HG02840 (cell line): ENCODE results near the gene ATMIN.

Experiments
- ATAC-seq: cut with Tn5 transposase; IDR thresholded peaks from one replicate; pipeline ENCODE4 v1.9.1; 2021; ENCODE audit warnings: mild to moderate bottlenecking, moderate library complexity, moderate number of reproducible peaks; ENCODE audit not compliant: unreplicated experiment, low FRiP score

ATMIN gene

DNA sequence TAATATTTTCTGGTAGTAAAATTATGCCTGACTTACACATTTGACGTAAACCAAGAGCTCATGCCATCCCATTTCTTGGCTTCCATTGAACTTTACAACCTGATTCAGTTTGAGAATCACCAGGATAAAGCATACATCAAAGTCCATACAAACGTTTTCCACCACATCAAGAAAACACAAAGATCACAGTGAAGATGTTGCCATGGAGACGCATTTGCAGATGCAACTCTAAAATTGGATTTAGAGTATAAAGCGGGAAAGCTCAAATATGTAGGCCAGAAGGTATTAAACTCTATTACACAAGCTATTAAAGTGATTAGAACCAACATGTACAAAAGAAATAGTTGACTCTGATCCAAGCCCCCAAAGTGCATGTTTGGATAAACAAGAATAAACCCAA is 31.0 kb downstream of the ATMIN start:
- no peak for ATAC-seq

DNA sequence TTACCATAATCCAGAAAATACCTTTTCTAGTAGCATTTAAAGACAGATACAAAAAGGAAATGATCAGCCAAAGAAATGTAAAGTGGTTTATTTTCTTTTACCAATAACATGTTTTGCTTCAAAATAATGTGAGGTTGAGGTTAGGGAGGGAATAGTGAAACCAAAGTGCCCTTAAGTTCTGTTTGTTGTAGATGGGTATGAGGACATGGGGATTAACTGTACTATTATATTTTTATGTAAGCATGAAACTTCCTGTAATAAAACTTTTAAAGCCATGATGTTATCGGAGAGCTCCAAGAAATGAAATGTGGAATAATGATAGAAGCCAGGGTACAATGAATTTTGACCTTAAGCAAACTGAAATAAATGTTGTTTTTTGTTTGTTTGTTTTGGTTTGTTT is 31.5 kb downstream of the ATMIN start:
- no peak for ATAC-seq

DNA sequence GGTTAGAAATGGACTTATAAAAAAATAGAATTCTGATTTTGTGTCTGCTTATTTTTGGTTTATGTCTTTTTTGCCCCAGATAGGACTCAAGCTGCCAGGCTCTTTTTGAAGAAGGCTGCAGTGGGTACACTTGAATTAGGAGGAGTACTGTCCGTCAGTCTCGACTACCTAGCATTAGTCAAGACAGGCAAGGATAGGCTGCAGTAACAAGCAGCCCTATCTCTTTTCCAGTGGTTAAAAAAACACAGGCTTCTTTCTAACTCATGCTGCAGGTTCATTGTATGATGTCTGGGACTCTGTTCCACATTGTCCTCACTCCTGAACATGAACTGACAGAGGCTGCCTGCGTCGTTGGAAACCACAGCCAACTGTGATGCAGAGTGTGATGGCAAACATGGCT is 33.4 kb downstream of the ATMIN start:
- no peak for ATAC-seq

DNA sequence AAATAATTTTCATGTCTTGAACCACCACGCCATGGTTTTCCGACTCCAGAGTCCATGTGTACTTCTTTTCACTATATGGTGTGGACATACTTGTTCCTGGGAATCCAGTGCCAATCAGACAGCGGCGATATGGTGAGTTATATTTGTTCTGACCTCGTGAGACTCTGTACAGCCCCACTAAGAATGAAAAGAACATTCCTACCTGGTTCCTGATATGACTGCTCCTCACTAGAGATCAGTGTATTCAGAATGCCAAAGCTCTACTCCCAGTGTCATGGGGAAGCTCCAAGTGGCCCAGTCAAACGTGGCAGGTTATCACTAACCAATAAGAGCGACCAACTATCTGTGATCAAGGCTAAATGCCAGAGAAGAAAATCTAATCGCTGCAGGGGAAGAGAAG is 35.3 kb downstream of the ATMIN start:
- ATAC-seq, result no peak

DNA sequence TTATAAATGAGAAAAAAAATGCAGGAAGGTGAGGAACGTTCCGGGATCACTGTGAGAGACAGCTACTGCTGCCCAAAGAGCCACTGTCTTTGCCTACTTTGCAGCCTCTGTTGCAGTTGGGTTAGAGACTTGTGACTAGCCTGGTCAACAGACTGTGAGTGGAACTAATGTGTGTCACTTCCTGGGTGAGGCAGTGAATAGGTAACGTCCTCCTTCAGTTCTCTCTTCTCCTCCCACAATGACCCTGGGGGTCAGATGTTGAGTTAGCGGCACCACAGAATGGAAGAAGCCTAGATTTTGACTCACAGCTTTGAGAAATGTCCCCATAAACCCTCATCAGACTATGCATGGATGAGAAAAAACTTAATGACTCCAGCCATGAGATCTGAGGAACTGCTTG is 36.2 kb downstream of the ATMIN start:
- ATAC-seq, result no peak

DNA sequence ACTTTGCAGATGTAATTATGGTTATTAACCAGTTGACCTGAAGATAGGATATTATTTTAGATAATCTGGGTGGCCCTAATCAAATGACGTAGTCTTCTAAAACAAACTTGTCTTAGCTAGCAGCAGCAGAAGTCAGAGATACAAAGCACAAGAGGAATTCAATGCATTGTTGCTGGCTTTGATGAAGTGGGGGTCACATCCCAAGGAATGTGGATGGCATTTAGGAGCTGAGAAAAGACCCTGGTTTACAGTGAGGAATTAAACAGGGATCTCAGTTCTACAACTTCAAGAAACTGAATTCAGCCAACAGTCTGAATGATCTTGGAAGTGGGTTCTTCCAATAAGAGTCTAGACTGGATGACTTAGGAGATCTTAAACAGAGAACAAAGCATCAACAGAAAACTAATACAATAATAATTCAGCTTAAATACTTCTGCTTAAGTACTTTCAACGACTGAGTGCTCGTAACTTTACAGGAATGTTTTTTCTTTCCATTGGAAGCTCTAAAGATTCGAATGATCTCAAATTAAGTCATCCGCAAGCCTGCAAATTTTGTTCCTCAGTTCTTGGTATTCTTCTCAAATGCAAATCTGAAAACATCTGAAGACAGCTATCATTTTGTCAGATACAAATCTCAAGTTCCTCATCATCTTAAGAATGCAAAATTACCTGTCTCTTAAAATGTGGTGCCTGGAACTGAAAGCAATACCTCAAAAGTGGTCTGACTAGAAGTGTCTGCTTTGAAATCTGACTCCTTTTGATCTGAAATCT is 38.1 kb downstream of the ATMIN start:
- no peak for ATAC-seq

DNA sequence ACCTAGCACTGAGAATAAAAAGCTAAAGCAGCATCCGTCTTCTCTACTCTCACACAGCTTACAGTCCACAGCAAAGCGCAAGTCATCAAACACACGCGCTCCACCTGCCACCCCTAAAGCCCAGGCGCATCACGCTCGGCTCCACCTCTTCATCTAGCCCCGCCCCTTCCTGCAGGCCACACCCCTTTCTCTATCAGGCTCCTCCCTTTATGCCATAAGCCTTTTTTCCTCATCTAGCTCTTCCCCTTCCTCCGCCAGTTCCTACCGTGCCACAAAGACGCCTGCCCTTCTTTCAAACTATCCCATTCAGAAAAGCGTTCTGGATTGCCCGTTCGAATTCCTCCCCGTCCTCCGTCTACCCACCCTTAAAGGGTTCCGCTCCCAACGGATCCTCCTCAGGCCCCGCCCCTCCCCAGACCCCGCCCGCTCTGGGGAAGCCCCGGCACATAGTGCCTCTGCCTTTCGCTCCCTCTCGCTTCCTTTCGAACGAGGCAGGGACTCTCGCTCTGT is 41.0 kb downstream of the ATMIN start:
- peak; percentile 83 for ATAC-seq

DNA sequence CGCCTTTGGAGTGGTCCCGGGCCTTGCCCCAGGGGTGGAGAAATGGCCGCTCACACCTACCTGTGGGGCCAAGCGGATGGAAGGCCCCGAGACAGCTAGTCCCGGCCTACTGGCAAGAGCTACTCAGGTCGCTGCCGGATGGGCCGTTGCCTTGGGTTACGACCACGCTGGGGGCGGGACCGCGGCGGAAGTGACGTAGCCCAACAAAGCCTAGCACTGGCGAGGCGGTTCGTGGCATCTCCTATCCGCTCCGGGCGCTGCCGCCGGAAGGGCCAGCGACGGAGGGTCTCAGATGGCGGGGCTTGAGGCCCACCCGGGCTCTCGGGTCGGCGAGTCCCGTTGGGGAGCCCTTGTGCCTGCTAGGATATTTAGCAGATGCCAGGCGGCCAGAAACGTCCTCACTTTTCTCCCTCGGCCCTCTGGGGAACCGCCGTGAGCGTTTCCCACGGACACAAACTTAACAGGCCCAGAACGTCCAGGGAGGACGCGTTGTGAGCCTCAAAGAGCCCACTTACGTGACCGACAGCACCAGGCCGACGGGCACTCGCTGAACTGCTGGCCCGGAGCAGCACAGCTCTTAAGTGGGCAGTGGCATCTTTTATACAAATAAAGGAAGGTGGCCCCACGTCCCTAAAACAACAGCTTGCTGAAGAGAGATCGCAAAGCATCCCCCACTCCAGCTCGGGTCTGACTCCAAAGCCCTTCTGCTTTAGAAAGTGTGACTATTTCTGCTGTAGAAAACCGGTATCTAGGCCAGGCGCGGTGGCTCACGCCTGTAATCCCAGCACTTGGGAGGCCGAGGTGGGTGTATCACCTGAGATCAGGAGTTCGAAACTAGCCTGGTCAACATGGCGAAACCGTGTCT is 41.7 kb downstream of the ATMIN start, which contains the start of gene C16orf46:
Gene C16orf46, minus strand, starts transcription at position 163 of the 865 bp plus-strand sequence. CDS start 13,283 bp downstream, outside the sequence.
- ATAC-seq, result peak; percentile 95

DNA sequence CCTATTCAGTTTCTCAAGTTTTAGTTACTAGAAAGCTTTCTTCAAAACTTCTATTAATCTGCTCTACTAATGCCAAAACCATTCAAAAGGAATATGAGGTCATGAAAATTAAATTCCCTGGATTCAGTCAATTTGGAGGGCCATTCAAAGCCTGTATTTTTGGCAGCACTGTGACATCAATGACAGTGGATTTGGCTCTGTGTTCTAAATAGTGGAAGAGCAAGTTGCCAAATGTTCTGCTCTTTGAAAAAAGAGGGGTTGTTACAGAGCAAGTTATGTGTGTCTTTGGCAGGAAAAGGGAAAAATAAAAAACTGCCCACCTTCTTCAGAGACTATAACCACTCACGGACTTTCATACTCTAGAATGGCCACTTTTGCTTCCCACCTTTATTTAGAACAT is 44.6 kb downstream of the ATMIN start:
- no peak for ATAC-seq

DNA sequence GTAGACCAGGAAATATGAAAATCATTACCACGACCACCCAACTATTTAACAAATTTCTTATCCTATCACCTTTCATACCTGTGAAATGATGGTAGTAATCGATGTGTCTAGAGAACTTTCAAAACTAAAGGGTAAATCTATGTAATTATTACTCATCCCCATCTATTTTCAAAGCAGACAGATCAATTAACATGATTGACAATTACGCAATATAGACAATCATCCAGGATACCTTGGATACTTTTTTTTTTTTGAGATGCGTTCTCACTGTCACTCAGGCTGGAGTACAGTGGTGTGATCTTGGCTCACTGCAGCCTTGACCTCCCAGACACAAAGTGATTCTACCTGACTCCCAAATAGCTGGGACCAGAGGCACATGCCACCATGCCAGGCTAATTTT is 45.4 kb downstream of the ATMIN start:
- ATAC-seq, result no peak

DNA sequence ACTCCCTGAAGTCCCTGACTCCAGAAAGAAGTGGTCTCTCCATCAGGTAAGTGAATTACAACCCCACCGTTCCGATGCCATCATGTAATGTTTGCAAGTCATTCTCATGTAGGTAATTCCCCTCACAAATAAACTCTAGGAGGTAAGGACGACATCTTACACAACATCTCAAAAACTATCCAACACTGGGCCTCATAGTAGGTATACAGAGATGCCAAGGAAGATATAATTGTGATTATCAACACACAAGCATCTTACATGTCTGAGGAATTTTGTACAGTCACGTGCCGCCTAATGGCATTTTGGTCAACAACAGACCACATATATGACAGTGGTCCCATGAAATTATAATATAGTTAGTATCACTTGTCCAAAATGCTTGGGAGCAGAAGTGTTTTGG is 53.2 kb downstream of the ATMIN start:
- ATAC-seq, result no peak

DNA sequence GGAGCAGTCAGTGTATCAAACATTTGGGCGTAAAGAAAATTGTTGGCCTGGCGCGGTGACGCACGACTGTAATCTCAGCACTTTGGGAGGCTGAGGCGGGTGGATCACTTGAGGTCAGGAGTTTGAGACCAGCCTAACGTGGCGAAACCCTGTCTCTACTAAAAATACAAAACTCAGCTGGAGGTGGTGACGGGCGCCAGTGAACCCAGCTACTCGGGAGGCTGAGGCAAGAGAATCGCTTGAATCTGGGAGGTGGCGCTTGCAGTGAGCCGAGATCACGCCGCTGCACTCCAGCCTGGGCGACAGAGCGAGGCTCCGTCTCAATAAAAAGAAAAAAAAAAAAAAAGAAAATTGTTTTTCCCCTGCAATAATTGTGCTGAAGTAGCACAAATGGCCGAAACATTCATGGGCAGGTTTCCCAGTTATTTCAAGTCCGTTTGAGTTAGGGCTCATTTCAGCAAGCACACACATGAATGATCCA is 59.2 kb downstream of the ATMIN start:
- no peak for ATAC-seq

DNA sequence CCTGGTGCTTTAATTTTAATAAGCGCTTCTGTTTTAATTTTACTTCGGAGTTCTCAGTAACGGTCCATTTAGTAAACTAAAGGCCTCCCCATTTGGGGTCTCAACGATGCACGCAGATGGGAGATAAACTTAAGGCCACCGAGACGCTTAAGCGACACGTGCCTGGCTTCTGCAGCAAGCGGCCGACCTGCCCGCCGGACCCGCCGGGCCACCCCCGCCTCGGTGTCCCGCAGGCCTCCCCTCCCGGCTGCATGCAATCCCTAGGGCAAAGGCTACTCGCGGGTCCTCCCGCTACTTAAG is 60.0 kb downstream of the ATMIN start:
- peak; percentile 4 for ATAC-seq

DNA sequence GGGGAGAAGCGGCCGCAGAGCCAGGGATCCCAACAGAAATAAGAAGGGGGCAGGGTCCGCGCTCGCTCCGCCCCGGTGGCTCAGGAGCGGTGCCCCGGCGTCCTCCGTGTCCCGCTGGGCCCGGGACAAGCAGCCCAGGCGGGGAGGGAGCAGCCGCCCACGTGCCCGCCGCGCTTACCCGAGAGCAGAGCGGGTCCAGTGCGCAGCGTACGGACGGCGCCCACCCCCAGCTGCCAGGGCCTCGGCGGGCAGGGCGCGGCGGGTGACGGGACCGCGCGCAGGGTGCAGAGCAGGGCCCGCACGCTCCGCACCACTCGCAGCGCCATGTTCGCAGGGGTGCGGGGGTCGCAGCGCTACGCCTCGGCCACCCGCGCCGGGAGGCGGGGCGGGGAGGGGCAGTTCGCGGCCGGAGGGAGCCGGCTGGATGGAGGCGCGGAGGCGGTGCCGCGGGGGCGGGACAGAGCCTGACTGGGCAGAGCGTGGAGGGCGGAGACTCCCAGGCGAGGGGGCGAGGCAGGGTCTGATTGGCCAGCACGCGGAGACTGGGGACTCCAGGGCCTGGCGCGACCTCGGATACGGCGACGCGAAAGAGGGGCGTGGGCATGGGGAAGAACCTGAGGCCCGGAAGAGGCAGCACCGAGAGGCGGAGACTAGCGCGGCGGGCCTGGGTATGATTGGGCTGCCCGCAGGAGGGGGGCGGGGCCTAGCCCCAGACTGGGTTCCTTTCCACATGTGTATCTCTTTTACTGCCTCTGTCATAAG is 60.5 kb downstream of the ATMIN start, which contains the start of gene GCSH:
Gene GCSH, minus strand, starts transcription at position 443 of the 762 bp plus-strand sequence. Its CDS starts 117 bp downstream, at position 326.
- ATAC-seq, result peak; percentile 98

DNA sequence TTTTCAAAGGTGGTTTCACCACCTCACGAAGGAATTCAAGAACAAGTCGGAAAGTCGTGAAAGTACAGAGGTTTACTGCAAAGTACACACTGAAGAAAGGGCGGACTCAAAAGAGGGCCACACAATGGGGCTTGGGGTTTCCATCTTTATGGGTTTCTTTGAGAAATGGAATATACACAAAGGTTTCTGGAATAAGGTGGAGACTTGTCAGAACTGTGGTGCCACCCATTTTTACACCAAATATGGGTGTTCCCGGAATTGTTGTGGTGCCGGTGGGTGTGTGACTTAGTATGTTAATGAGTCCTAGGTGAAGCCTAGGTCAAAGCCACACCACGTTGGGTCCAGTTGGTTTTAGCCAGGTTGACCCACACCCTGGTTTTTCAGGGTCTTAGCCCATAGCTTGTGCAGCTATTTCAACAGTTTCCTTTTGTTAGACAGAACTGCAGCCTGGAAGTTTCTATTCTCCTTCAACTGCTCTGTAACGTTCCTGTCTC is 61.1 kb downstream of the ATMIN start:
- ATAC-seq, result no peak
